HS-5 (cell line): ENCODE results near the gene EVA1C.
"Not testable (repeated sequence)": the region's sequence is repeated elsewhere in the genome, so short reads cannot be mapped to it uniquely, and the experiment has no call there.

ENCODE experiments used
- DNase-seq: peaks from one replicate; pipeline ENCODE4 v3.0.0-alpha.2; 2012; ENCODE audit warnings: low read depth

EVA1C gene

GRCh38 chr21:32462564-32462963 is 50.1 kb downstream of the EVA1C start:
- not testable (repeated sequence) for DNase-seq

GRCh38 chr21:32463367-32463766 is 50.9 kb downstream of the EVA1C start:
- DNase-seq, result no peak

GRCh38 chr21:32463889-32464300 is 51.4 kb downstream of the EVA1C start:
- DNase-seq, result peak; percentile 62

- DNase-seq, result no peak
These were observed 54.8 kb downstream of the EVA1C start for GRCh38 chr21:32467291-32467690.

- no peak for DNase-seq
These were observed 56.2 kb downstream of the EVA1C start for GRCh38 chr21:32468681-32469111.

- no peak for DNase-seq
These were observed 57.1 kb downstream of the EVA1C start for GRCh38 chr21:32469628-32470027.

GRCh38 chr21:32470206-32470605 is 57.7 kb downstream of the EVA1C start:
- no peak for DNase-seq

GRCh38 chr21:32472890-32473765 is 60.6 kb downstream of the EVA1C start:
- no peak for DNase-seq

- no peak for DNase-seq
These were observed 61.9 kb downstream of the EVA1C start for GRCh38 chr21:32474179-32475059.

- no peak for DNase-seq
These were observed 62.8 kb downstream of the EVA1C start for GRCh38 chr21:32475162-32475812.

- no peak for DNase-seq
These were observed 64.3 kb downstream of the EVA1C start for GRCh38 chr21:32476661-32477423.

GRCh38 chr21:32477424-32477745 is 64.9 kb downstream of the EVA1C start:
- DNase-seq, result no peak

- DNase-seq, result no peak
These were observed 69.4 kb downstream of the EVA1C start for GRCh38 chr21:32481875-32482408.

- DNase-seq, result no peak
These were observed 70.2 kb downstream of the EVA1C start for GRCh38 chr21:32482565-32483292.

- no peak for DNase-seq
These were observed 70.7 kb downstream of the EVA1C start for GRCh38 chr21:32483293-32483595.

- no peak for DNase-seq
These were observed 72.3 kb downstream of the EVA1C start for GRCh38 chr21:32484706-32485380.

GRCh38 chr21:32492376-32492775 is 79.9 kb downstream of the EVA1C start:
- DNase-seq, result no peak

- DNase-seq, result no peak
These were observed 82.6 kb downstream of the EVA1C start for GRCh38 chr21:32494934-32495709.

- DNase-seq, result no peak
These were observed 84.1 kb downstream of the EVA1C start for GRCh38 chr21:32496568-32496967.
